HepG2 (cell line): ENCODE results near the gene EWSR1. TPM values are rescaled to one million over a fixed set of nuclear protein-coding genes. Genes with fewer than 3 reads are reported as not detected.

Experiments
- AFF4 ChIP-seq: sonication (generic); formaldehyde crosslinking; IDR thresholded peaks from 2 replicates; pipeline ENCODE4 v1.4.0; 2020; ENCODE audit warnings: missing genetic modification reagents
- DNMT3B ChIP-seq: conservative IDR thresholded peaks from 2 replicates; pipeline ENCODE4 v1.6.1; 2016; ENCODE audit warnings: missing biosample characterization, control low read depth
- HMG20A ChIP-seq: IDR thresholded peaks from 2 replicates; pipeline ENCODE4 v1.6.1; 2016; ENCODE audit warnings: borderline replicate concordance
- KDM3A ChIP-seq: IDR thresholded peaks from 2 replicates; pipeline ENCODE4 v1.6.1; 2018; ENCODE audit warnings: low read depth, missing compliant biosample characterization
- NFIC ChIP-seq: IDR thresholded peaks from 2 replicates; pipeline ENCODE4 v1.6.1; 2012; ENCODE audit warnings: mild to moderate bottlenecking, low read length, inconsistent platforms
- NFKBIZ ChIP-seq: IDR thresholded peaks from 2 replicates; pipeline ENCODE4 v1.6.1; 2018; ENCODE audit warnings: missing genetic modification reagents, missing compliant biosample characterization
- SAP130 ChIP-seq: IDR thresholded peaks from 2 replicates; pipeline ENCODE4 v1.6.1; 2016; ENCODE audit warnings: low read depth
- SOX6 ChIP-seq, 2 experiments: fragments of 450-650 bp in 1 of 2; sonication (generic) in 1 of 2; formaldehyde crosslinking in 1 of 2; IDR thresholded peaks; 2 replicates each; pipeline versions ENCODE4 v1.4.0 to v1.6.1; 2017 to 2020; ENCODE audit warnings: antibody characterized with exemption in 1 of 2, mild to moderate bottlenecking in 1 of 2, missing genetic modification reagents in 1 of 2
- SP2 ChIP-seq: sonication (generic); formaldehyde crosslinking; IDR thresholded peaks from 2 replicates; pipeline ENCODE4 v1.5.1; 2020; ENCODE audit warnings: mild to moderate bottlenecking, missing genetic modification reagents
- TFAP4 ChIP-seq: sonication (generic); IDR thresholded peaks from 2 replicates; pipeline ENCODE4 v1.6.1; 2016; ENCODE audit warnings: low read depth, borderline replicate concordance
- TRAFD1 ChIP-seq: sonication (generic); formaldehyde crosslinking; IDR thresholded peaks from 2 replicates; pipeline ENCODE4 v1.5.1; 2020; ENCODE audit warnings: missing genetic modification reagents, mild to moderate bottlenecking, borderline replicate concordance
- ZNF18 ChIP-seq: sonication (generic); formaldehyde crosslinking; IDR thresholded peaks from 2 replicates; pipeline ENCODE4 v1.8.0; 2022; ENCODE audit warnings: mild to moderate bottlenecking, missing genetic modification reagents; ENCODE audit not compliant: insufficient replicate concordance
- ZNF292 ChIP-seq: sonication (generic); formaldehyde crosslinking; IDR thresholded peaks from 2 replicates; pipeline ENCODE4 v1.8.1; 2022; ENCODE audit warnings: mild to moderate bottlenecking, low read depth, missing genetic modification reagents, borderline replicate concordance
- ZNF44 ChIP-seq: sonication (generic); formaldehyde crosslinking; IDR thresholded peaks from 2 replicates; pipeline ENCODE4 v1.5.1; 2020; ENCODE audit warnings: mild to moderate bottlenecking, missing genetic modification reagents
- polyA plus RNA-seq, 8 experiments: library from polyadenylated mRNA; depleted of rRNA in 3 of 8; stranded (reverse) in 7 of 8; unstranded in 1 of 8; fragments of >200 nt; fragmentation: Illumina TruSeq in 4 of 8; extraction: Trizol in 4 of 8; gene quantifications; 2 replicates each; pipeline versions ENCODE4 v1.2.1 to v1.2.3, GENCODE V29; 2011 to 2016; ENCODE audit warnings: low read depth in 4 of 8, missing spikeins in 1 of 8, mixed read lengths in 1 of 8; ENCODE audit not compliant: insufficient read depth in 1 of 8
- total RNA-seq, 5 experiments: library from RNA; depleted of rRNA; stranded (reverse); fragments of >200 nt; fragmentation: Illumina TruSeq; extraction: Trizol; gene quantifications; 2 replicates each; pipeline ENCODE4 v1.2.3, GENCODE V29; 2016; ENCODE audit warnings: low read depth in 1 of 5
- TF ChIP-seq, protein P1 (sequence below): IDR thresholded peaks from 2 replicates; pipeline ENCODE4 v1.6.1; 2012; ENCODE audit warnings: inconsistent platforms
- TF ChIP-seq, protein P2 (sequence below): sonication (generic); formaldehyde crosslinking; IDR thresholded peaks from 2 replicates; pipeline ENCODE4 v1.5.0; 2020; ENCODE audit warnings: missing genetic modification reagents
- TF ChIP-seq, protein P3 (sequence below): sonication (generic); formaldehyde crosslinking; IDR thresholded peaks from 2 replicates; pipeline ENCODE4 v1.8.0; 2022; ENCODE audit warnings: missing genetic modification reagents, mild to moderate bottlenecking, inconsistent platforms, borderline replicate concordance

EWSR1 gene
- total and polyA plus RNA-seq, 2 of the 13 experiments (the other 11 are each of a cell fraction or from before 2014, with no cell fraction given): 211 to 326 TPM

- TF ChIP-seq TRAFD1 (CRISPR knock-in tag): no peak
- peak; percentile 64 for TF ChIP-seq ZNF18 (CRISPR knock-in tag)
- TF ChIP-seq DNMT3B (CRISPR knock-in tag): no peak
- TF ChIP-seq, protein P1, sequence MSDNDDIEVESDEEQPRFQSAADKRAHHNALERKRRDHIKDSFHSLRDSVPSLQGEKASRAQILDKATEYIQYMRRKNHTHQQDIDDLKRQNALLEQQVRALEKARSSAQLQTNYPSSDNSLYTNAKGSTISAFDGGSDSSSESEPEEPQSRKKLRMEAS: peak; percentile 92
- no peak for TF ChIP-seq HMG20A (CRISPR knock-in tag)
- TF ChIP-seq, protein P2, sequence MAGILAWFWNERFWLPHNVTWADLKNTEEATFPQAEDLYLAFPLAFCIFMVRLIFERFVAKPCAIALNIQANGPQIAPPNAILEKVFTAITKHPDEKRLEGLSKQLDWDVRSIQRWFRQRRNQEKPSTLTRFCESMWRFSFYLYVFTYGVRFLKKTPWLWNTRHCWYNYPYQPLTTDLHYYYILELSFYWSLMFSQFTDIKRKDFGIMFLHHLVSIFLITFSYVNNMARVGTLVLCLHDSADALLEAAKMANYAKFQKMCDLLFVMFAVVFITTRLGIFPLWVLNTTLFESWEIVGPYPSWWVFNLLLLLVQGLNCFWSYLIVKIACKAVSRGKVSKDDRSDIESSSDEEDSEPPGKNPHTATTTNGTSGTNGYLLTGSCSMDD (CRISPR knock-in tag): no peak
- peak; percentile 8; the same call in 1 of the 2 replicates for TF ChIP-seq SAP130
- no peak for TF ChIP-seq AFF4 (CRISPR knock-in tag)
- TF ChIP-seq, protein P3, sequence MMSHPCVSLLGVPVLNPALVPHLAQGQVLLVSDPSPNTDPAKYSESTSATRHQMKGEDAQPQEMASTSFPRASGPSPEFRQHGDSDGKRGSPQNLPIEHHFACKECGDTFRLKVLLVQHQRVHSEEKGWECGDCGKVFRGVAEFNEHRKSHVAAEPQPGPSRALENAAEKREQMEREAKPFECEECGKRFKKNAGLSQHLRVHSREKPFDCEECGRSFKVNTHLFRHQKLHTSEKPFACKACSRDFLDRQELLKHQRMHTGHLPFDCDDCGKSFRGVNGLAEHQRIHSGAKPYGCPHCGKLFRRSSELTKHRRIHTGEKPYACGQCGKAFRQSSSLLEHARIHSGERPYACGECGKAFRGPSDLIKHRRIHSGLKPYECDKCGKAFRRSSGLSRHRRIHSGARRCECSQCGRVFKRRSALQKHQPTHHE: no peak
- TF ChIP-seq TFAP4: no peak
- no peak for TF ChIP-seq KDM3A (CRISPR knock-in tag)
- no peak for TF ChIP-seq ZNF44 (CRISPR knock-in tag)
- TF ChIP-seq NFIC: no peak; the same call in 1 of the 2 replicates
- TF ChIP-seq NFKBIZ: no peak
- TF ChIP-seq ZNF292 (CRISPR knock-in tag): no peak
- no peak for TF ChIP-seq SOX6 (IDR thresholded peaks at IDR 0.05)
- no peak for TF ChIP-seq SOX6 (CRISPR knock-in tag; IDR thresholded peaks at IDR 0.05)
- TF ChIP-seq SP2 (CRISPR knock-in tag): no peak; the same call in 1 of the 2 replicates
Observed at GRCh38 chr22:29268511-29269229, 602 bp downstream of the EWSR1 start (continued).
